ENCODE measurements around the gene C1QTNF8. TPM values are rescaled to one million over a fixed set of nuclear protein-coding genes. Genes with fewer than 3 reads are reported as not detected.

Gene C1QTNF8
- total and polyA plus RNA-seq, 2 experiments from 2014 or later: 0.15 TPM; not detected in 1

DNA sequence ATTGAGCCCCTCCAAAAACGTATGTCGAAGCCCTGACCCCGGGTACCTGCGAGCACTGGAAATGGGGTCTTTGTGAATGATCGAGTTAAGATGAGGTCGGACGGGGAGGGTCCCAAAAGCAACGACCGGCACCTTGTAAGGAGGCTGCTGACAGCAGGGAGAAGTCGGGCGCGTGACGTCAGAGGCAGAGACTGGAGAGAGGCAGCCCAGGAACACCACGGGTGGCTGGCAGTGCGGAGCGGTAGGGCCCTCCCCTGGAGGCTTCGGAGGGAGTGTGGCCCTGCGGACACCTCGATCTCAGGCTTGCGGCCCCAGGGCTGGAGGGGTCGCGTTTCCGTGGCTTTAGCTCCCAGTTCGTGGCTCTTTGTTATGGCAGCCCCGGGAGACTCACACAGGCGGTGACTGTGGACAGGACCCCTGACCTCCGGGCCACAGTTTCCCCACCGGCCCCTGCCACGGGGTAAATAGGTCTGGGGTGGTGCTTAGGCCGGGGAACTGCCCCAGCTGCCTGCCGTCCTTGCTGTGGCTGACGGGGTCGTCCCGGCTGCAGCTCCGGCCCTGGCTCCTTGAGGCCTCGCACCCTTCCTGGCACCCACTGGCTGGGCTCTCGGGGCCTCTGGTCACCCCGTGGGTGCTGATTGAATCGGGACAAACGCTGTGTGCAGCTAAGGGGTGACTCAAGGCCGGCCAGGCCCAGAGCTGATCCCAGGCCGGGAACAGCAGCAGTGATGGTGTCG lies 34.1 kb downstream of the C1QTNF8 start:
- H3K4me1 ChIP-seq (ENCODE audit: low read depth): no peaks in the 10 kb centered on the region
- no peaks in the 10 kb centered on the region for H3K36me3 ChIP-seq
- no peaks in the 10 kb centered on the region for H3K9me3 ChIP-seq (ENCODE audit: low read depth)
- no peak for DNase-seq (ENCODE audit: low read depth in 1 of 2, low spot score in 1 of 2)
- H3K4me3 ChIP-seq: no peak overlapping the region
- no peaks in the 10 kb centered on the region for H3K27me3 ChIP-seq
- H3K27ac ChIP-seq: no peak overlapping the region
- TF ChIP-seq, protein P1, sequence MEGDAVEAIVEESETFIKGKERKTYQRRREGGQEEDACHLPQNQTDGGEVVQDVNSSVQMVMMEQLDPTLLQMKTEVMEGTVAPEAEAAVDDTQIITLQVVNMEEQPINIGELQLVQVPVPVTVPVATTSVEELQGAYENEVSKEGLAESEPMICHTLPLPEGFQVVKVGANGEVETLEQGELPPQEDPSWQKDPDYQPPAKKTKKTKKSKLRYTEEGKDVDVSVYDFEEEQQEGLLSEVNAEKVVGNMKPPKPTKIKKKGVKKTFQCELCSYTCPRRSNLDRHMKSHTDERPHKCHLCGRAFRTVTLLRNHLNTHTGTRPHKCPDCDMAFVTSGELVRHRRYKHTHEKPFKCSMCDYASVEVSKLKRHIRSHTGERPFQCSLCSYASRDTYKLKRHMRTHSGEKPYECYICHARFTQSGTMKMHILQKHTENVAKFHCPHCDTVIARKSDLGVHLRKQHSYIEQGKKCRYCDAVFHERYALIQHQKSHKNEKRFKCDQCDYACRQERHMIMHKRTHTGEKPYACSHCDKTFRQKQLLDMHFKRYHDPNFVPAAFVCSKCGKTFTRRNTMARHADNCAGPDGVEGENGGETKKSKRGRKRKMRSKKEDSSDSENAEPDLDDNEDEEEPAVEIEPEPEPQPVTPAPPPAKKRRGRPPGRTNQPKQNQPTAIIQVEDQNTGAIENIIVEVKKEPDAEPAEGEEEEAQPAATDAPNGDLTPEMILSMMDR (IDR thresholded peaks at IDR 0.05; ENCODE audit: low read depth, low read length): no peak

DNA sequence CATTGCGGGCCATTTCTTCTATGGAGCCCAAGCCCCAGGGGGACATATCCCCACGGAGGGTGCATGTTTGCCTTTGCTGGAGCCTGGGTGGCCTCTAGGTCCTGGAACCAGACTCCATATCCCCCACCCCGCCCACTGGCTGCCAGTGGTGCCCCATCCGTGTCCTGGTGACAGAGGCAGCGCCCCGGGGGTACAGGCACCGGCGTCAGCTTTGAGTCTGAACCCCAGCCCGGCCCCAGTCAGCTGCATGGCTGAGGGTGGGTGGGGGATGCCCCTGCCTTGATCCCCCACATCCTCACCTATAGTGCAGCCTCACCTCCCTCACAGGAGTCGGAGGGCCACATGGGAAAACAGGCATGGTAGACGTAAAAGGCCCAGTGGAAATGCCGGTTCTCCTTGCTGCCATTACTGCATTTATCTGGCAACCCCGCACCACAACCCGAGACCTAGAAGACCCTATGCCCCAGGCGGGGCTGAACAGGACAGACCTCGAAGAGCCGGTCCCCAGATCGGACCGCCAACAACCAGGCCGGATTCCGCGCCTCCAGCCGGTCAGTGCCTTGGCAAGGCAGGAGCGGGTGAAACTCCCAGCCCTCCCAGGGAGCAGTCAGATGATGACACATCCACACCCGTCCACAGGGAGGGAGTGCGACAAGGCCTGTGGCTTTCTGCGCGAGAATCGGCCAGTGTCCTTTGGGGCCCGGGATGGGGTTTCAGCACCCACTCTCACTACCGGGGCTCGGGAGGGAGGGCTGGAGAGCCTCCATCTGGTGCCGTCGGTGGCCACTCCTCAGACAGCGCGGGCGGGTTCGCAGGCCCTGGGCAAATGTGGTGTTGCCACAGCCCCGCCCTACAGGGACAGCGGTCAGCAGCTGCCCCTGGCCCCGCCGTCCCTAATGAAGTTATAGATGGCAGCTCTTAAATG lies 35.4 kb downstream of the C1QTNF8 start:
- no peaks in the 10 kb centered on the region for H3K9me3 ChIP-seq (ENCODE audit: low read depth)
- no peaks in the 10 kb centered on the region for H3K27me3 ChIP-seq
- no peaks in the 10 kb centered on the region for H3K4me1 ChIP-seq (ENCODE audit: low read depth)
- TF ChIP-seq, protein P1 (IDR thresholded peaks at IDR 0.05; ENCODE audit: low read depth, low read length): no peak
- H3K27ac ChIP-seq: no peak overlapping the region
- no peak for DNase-seq (ENCODE audit: low read depth in 1 of 2, low spot score in 1 of 2)
- H3K4me3 ChIP-seq: no peak overlapping the region
- no peaks in the 10 kb centered on the region for H3K36me3 ChIP-seq

DNA sequence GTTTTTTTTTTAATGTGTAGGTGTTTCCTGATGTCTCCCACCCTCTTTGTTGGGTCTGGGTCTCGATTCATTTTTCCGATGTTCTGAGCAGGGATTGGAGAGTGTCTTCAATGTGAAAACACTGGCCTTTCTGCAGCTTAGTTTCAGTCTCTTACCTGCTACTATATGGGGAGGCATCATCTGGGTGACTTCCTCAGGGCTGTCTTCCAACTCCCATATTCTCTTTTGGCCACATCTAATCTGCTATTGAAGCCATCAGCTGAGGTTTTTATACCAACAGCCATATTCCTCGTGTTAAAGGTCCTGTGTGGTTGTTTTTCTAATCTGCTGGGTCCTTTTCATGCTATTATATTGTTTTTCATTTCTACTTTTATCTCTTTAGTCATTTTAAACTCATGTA lies 36.7 kb downstream of the C1QTNF8 start:
- Histone ChIP-seq H3K9me3 (ENCODE audit: low read depth) (no peaks in the 10 kb centered on the region), H3K4me1 (ENCODE audit: low read depth) (no peaks in the 10 kb centered on the region), H3K36me3 (no peaks in the 10 kb centered on the region), H3K27ac (no peak overlapping the region), H3K4me3 (no peak overlapping the region), H3K27me3 (no peaks in the 10 kb centered on the region)
- TF ChIP-seq, protein P1 (IDR thresholded peaks at IDR 0.05; ENCODE audit: low read depth, low read length): no peak
- DNase-seq (ENCODE audit: low read depth in 1 of 2, low spot score in 1 of 2): no peak

DNA sequence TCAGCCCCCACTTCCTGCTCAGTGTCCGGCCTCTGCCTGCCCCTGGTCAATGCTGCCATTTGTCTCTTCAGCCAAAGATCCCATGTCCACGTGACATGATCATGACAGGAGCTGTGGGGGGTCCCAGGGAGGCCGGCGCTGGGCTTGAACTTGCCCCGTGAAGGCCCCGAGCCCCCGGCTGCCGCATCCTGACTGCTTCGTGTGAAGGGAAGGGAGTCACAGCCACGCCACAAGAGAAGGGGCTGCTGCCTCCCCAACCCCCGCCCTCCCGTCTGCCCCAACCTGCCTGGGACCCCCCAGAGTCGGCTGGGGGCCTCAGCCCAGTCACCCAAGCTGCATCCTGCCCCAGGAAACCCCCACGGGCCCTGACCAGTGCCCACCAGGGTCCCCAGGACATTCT lies 37.8 kb downstream of the C1QTNF8 start:
- H3K9me3 ChIP-seq (ENCODE audit: low read depth): no peaks in the 10 kb centered on the region
- no peaks in the 10 kb centered on the region for H3K36me3 ChIP-seq
- no peak overlapping the region for H3K27ac ChIP-seq
- TF ChIP-seq, protein P1 (IDR thresholded peaks at IDR 0.05; ENCODE audit: low read depth, low read length): no peak
- no peaks in the 10 kb centered on the region for H3K4me1 ChIP-seq (ENCODE audit: low read depth)
- no peak overlapping the region for H3K4me3 ChIP-seq
- DNase-seq (ENCODE audit: low read depth in 1 of 2, low spot score in 1 of 2): no peak
- H3K27me3 ChIP-seq: no peaks in the 10 kb centered on the region

GRCh38 chr16:1057252-1057932 lies 38.7 kb downstream of the C1QTNF8 start:
- no peaks in the 10 kb centered on the region for H3K36me3 ChIP-seq
- H3K27ac ChIP-seq: no peak overlapping the region
- H3K4me3 ChIP-seq: no peak overlapping the region
- no peaks in the 10 kb centered on the region for H3K27me3 ChIP-seq
- H3K4me1 ChIP-seq (ENCODE audit: low read depth): no peaks in the 10 kb centered on the region
- DNase-seq (ENCODE audit: low read depth in 1 of 2, low spot score in 1 of 2): peak; percentile 27 to 69
- H3K9me3 ChIP-seq (ENCODE audit: low read depth): no peaks in the 10 kb centered on the region
- TF ChIP-seq, protein P1 (IDR thresholded peaks at IDR 0.05; ENCODE audit: low read depth, low read length): peak; percentile 74

Data from cardiac muscle cell (in vitro differentiated cells and primary cell).